Activated T-cell treated with anti-CD3 and anti-CD28 coated beads, Interleukin-2, amount 50 U/mL, for 1 hour (primary cell): Measurements from ENCODE around the gene NRAP.
A peak's percentile ranks its signal among the peaks of the same experiment; 100 is the strongest.

ENCODE experiments used
- DNase-seq: peaks from one replicate; pipeline ENCODE4 v3.0.0-alpha.2; 2020

Gene NRAP

DNA sequence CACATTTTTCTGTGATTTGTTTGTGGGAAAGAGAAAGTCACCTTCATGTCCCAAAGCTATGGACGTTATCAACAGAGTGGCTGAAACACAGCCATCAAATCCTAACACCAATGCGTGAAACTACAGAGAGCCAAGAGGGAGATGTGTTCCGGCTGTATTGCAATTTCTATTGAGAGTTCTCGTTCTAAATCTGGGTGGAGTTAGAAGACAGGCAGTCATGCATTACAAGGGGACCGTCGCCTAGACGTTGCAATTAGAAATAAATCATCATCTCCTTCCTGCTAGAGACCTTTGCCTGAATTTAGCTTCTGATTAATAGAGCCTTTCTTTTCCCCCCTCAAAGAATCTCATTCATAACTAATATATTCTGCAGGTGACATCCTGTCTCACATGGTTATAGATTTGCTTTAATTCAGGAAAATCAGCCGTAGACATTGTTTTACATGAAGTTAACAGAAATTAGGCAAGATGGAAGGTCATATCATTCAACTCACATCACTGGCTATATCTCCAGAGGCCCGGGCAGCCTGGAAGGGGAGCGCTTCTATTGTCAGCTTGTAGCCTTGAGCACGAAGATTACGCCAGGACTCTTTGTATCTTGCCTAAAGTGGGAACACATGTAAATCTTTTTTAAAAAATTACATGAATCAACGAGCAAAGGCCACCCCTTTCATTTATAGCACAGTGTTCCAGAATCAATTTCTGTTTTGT is 58.4 kb downstream of the NRAP start:
- no peak for DNase-seq

DNA sequence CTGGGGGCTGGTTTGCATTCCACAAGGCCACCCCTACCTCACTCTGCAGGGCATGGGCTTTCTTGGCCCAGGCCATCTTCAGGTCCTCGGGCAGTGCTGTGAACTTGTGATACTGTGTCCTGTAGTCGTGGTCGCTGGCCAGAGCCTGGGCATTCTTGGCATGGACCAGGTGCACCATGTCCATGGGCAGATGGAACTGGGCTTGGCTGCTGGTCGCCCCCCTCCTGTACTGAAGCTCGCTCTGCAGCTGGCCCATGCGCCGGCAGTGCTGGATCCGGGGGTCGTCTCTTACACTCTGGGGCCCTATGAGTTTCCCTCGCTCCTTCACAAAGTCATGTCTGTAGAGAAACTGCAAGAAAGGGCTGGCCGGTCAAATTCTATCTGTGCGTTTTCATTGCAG is 59.3 kb downstream of the NRAP start:
- no peak for DNase-seq

DNA sequence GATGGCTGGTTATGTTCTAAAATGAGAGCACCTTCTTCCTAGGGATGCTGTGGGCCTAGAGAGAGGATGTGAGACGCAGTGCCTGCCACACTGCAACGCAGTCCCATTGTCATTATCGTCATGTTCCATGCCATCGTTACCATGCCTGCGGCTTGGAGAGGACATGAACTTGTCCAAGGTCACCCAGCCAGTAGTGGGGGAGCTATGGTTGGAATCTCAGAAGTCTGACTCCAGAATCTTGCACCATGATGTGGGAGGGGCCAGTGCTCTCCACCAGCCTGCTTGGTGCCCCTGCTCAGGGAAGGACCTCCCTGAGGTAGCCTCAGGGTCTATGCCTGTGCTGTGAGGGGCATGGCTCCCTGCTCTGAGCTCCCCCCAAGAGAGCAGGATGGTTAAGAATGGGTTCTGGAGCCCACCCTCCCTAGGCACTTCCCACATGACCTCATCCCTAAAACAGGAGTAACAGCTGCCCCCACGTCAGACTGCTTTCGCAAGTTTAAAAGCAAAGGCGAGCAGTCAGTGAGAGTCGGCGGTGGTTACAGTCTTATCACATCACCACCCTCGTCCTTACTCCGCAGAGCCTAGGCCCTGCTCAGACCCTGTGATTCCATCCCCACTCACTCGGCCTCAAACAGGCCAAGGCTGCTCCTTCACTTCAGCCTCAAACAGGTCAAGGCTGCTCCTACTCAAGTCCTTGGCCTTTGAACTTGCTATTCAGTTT is 60.6 kb downstream of the NRAP start:
- DNase-seq = no peak

DNA sequence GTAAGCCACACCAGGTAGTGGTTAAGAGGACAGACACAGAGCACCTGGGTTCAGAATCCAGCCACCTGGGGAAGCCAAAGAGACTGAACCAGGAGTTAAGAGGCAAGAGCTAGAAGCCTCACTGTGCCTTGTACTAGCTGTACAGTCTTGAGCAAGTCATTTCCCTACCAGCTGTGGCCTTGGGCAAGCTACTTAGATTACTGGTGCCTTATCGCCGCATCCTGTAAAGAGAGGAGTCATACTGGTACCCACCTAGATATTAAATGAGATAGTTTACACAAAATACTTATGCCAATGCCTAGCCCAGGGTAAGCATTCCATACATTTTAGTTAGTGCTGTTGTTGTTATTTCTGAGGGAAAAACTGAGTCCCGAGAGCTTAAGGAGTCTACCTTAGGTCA is 63.3 kb downstream of the NRAP start:
- no peak for DNase-seq

DNA sequence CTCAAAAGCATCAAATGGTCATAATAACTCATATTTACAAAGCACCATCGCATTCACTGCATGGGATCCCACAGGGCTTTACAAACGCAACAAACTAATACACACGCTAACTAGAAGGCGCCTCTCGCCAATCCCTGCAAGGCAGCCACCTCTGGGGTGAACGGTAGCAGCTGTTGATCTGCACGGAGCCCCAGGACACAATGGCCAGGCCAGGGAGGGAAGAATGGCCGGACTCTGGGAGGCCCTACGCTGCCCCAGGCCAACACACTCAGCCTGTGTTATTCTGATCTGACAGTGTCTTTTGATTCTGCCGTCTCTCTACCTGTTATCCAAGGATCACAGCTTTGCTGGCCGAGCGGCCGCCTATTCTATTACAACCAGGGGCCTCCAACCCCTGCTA is 69.2 kb downstream of the NRAP start:
- no peak for DNase-seq

DNA sequence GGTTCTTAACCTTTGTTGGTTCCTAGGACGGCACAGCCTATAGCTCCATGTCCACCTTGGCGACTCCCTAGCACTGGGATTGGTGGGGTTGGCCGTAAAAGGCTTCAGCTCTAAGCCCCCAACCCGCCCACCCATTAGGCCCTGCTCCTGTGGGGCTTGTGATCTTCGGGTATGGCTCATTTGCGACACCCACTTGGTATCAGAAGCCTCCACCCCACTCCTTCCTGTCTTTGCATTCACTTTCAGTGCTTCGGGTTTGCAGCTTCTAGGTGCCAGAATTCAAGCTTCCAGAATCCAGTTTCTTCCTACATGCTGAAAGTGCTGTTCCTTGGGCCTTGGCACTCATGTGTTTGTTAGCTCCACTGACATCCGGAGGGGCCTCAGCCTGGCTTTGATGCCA is 71.5 kb downstream of the NRAP start:
- DNase-seq = no peak

DNA sequence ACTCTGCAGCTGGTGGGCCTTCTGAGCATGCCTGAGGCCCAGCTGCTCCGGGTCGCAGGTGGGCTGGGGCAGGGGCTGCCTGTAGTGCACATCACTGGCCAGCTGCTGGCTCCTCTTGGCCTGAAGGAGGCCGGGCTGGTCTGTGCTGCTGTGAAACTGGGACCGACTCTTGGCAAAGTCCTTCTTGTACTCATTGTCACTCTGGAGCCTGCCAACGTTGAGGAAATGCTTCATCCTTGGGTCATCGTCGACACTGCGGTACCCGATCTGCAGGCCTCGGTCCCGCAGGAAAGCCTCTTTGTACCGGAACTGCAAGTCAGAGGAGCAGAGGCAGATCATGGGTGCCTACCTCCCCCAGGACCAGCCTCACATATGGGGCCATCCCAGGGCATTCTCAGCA is 73.3 kb downstream of the NRAP start:
- DNase-seq = no peak

DNA sequence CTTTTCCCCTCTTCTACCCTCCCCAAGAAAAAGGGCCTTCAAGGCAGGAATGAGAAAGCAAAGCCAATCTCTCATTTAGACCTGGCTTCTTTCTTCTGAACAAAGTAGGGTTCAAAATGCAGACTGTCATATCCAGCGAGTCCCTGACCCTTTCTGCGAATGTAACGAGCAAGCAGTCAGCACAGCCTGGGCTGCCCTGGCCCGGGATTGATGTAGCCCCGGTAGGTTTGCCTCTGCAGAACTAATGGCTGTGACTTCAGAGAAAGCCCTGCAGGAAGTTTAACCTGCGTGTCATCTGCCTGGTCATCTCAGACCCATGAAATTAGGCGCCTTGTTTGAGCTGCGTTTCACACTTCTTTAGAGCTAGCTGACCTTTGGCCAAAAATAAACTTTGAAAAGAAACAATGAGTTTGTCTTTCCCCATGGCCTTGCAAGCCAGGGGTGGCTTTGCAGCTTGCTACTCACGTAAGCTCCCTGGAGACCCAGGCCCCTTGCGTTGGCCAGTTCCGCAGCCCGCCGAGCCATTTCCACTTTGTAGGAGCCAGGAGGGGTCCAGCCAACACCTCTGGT is 74.6 kb downstream of the NRAP start:
- DNase-seq = no peak

DNA sequence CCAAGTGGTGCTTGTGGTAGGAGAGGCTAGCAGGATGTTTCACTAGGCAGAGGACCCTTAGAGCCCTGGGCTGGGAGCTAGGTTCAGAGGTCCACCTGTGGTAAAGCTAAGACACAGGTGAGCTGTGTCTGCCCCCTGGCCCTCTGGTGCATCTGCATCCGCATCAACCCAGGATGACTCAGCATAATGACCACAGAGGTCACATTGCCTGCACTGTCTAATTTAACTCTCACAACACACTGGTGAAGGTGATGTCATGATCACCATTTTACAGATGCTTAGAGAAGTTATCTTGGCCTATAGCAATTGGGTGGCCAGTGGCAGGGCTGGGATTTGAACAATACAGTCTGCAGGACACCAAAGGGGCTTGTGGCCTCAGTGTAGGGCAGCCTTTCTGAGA is 77.9 kb downstream of the NRAP start:
- no peak for DNase-seq

DNA sequence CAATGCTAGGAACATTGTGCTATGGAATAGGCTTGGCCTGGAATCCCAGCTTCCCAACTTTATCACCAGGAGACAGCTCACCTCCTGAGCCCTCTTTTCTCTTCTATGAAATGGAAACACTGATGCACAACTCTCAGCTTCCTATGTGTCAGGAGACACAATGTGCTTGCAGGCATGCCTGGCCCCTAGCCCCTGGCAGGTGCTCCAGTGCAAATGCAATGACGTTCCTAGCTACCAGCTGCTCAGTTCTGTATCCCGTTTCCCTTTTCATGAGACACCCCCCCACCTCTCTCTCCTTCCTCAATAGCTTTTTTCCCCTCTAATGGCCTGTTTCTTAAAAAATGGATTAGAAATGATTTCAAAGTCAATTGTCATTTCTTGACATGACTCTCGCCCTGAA is 80.3 kb downstream of the NRAP start:
- no peak for DNase-seq

DNA sequence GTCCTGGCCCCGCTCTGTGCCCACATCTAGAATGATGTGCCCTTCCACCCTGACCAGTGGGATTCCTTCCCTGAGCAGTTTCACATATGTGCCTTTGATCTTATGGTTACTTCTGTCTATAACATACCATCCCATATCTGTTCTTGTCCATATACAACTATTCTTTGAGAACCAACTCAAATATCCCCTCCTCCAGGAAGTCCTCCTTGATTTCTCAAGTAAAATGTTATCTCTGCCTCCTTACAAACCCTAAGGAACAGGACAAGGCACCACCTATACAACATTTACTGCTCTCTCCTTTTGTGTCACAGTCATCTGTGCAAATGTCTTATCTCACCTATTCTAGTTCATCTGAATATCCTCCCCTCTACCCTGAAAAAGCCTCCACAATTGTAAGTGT is 82.7 kb downstream of the NRAP start:
- no peak for DNase-seq

DNA sequence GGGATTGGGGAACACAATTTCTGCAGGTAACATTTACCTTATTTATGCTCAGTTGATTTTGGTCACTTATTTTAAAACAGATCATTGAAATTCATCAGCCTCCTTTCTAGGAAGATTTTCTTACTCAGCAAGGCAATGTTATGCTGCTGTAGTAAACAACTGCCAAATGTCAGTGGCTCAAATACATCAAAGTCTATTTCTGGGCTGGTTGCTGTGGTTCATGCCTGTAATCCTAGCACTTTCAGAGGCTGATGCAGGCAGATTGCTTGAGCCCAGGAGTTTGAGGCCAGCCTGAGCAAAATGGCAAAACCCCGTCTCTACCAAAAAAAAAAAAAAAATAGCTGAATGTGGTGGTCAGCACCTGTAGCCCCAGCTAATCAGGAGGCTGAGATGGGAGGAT is 85.1 kb downstream of the NRAP start:
- no peak for DNase-seq

DNA sequence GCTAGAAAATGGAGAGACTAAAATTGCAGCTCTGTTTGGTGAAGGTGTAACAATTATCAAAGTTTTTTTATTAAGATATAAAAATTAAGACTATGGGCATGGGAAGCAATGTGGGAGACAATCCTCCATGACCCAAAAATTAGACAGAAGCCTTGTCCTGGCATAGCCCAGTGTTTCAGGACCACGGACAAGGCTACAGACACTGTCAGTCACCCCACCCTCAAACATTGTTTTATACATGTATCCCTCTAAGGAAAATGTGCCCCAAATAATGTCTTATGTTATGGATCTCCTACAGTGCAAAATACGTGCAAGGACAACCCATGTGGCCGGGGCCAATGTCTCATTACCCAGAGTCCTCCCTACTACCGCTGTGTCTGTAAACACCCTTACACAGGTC is 87.0 kb downstream of the NRAP start:
- no peak for DNase-seq

DNA sequence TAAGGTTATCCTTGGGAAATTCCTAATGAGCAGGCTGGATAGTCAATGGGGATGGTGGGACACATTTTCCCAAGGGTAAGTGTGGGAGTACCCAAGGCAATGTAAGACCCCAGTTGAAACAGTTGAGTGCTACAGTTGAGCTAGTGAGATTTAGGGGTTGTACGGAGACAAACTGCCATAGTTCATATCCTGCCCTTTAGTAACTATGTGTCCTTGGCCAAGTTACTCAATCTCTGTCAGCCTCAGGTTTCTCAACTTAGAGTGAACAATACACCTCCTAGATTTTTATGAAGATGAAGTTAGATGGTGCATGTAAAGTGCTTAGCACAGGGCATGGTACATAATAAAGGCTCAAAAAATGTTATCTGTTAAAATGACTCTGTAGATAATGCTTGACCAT is 90.5 kb downstream of the NRAP start:
- no peak for DNase-seq

DNA sequence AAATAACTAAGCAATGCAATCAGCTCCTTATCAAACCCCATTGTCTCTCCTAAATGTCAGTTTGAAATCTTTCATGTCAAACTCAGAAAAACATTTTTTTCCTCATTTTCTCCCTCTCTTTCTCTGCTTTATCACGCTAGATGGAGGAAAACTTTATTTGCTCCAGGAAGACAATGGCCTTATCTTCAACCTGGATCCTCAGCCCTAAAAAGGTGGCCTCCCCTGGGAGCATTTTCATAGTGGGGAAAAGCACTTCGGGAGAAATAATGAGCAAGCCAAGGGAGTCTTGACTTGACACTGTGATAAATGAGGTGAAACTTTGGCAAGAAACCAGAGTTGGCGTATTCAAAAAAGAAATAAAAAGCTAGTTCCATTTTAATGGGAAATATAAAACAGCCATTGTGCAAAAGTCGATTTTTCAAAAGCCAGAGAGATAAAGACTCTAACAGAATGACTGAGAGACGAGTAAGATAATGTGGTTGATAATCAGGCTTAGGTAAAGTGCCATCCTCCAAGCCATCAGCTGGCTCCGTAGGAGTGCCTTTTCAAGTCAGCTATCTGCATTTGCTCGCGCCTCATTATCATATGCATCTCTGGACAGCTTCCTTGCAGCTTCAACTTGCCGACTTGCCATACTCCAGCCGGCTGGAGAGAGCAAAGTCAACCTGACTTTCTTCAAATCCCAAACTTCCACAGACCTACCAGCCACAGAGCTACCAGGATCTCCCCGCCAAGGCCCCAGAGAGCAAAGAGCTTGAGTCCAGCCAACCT is 91.1 kb downstream of the NRAP start:
- no peak for DNase-seq

DNA sequence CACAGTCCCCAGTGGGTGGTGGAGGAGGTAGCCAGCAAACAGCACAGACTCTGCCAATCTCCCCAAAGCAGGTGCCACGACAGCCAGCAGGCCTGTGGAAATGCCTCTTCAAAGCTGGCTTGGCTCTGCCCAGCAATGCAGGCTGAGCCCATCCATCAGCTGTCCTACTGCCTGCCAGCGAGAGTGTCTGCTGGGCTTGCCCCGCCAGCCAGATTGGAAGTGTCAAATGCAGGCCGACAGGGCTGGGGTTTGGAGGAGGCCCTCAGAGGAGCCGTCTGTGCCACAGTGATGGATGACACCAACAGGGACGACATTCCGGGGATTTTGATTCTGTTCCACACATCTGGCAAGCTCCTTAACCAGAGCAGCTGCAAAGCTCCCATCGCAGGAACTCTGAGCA is 94.3 kb downstream of the NRAP start:
- DNase-seq = no peak

DNA sequence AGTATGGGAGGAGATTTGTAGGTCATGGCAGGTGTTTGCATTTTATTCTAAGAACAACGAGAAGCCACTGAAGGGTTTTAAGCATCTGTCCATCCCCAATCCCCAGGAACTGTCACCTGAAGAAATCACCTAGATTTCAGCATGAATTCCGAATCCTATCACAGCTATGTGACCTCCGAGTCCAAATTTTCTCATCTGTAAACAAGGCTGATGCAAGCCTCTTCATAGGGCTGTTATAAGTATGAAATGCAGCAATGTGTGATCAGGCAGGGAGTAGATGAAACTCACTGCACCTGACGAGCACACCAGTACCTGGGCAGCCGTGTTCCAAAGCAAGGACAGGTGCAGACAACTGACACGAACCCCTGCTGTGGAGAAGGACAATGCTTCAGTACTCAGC is 97.0 kb downstream of the NRAP start:
- no peak for DNase-seq

DNA sequence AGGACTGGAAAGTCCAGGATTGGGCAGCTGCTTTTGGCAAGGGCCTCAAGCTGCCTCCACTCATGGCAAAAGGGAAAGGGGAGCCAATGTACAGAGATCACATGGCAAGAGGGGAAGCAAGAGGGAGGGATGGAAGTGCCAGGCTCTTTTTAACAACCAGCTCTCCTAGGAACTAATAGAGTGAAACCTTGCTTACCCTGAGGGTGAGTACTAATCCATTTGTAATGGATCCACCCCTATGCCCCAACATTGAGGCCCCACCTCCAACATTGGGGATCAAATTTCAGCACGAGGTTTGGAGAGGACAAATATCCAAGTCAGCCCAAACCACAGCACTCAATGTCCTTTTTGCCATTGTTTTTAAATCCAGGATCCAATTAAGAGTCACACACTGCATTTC is 98.5 kb downstream of the NRAP start:
- no peak for DNase-seq

DNA sequence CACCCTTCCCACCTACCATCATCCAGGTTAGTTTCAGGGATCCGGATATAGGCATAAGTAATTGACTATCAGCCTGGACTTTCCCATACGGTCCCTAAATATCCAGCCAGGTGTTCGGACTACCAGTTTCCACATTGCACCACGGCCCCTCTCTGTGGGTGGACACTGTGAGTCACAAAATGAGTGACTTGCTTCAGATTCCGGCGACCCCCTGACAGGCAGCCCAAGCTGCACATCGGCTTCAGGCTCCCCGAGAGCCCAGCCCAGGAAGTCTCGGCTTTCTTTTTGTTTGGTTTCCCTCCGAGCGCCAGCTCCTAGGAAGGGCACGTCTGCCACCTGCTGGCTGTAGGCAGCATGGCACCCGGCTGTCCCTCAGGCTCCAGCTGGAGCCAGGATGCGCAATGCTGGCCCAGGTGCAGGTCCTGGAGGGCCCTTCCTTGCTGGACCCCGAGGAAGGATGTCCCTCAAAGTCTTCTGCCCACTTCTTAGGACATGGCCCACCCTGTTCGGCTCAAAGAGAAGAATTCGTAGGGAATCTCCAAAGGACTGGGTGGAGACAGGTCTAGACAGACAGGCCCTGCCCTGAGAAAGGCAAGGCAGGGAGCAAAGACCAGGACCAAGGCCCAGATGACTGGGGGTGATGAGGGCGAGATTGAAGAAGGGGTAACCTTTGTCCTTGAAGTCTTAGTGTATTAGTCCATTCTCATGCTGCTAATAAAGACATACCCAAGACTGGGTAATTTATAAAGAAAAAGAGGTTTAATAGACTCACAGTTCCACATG is 100.3 kb downstream of the NRAP start:
- DNase-seq = peak; percentile 67

DNA sequence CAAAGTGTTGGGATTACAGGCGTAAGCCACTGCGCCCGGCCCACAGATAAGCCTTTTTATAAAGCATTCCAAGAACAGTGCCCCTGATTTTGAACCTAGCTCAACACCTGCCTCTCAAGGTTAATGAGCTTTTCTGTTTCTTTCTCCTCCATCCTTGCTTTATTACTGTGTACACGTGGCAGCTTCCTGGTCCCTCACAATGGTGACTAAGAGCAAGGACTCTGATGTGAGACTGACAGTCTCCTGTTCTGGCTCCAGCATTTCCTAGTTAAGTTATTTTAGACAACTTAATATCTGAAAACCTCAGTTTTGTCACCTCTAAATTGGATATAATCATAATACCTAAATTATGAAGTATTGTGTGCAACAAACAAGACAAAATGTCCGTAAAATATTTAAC is 101.1 kb downstream of the NRAP start:
- no peak for DNase-seq

DNA sequence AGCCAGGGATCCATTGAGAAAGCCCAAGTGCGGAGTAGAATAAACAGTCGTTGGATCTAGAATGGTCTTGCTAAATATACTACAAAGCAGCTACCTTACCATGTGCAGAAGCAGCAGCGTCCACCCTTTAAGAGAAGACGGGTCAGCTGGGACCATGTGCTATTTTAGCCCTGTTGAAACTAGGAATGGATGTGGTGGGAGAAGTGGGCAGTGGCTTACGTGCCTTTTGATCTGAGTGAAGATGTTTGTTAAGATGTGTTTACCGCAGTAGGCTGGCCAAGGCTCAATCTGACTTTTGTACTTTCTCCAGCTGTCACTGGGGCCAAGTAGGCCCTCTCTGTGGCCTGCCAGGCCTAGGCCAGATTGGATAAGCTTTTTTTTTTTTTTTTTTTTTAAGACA is 101.8 kb downstream of the NRAP start:
- no peak for DNase-seq

DNA sequence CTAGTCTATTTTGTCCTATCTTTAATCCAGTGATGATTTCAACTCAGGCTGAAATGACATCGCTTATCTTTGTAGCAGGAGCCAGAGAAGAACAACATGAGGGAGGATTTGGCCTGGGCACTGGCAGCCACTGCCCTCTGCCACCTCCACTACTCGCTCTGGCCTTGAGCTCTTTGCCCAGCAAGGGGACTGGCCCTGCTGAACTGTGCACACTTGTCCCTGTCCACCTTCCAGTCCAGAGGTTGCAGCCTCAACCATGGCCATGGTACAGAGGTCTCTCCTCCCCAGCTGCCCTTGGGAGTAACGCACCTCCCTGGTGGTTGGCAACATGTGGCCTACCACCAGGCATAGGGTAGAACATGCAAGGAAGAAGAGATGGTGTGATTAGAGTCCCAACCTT is 102.6 kb downstream of the NRAP start:
- DNase-seq = no peak

DNA sequence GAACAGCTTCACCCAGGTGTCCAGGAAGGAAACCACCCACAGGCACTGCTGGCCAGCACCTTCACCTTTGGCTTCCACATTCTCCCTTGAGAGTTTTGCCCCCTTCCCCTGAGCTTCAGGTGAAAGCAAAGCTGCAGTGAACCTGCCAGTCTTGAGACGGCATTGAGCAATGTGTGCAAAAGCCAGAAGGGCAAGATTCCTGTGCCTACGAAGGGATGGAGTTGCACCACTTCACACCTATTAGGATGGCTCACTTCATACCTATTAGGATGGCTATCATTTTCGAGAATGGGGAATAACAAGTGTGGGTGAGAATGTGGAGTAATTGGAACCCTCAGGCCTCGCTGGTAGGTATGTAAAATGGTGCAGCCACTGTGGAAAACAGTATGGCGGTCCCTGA is 103.8 kb downstream of the NRAP start:
- no peak for DNase-seq
